Progenitor cell of endocrine pancreas (in vitro differentiated cells): ENCODE data around the gene ING1. TPM values are rescaled to one million over a fixed set of nuclear protein-coding genes. Genes with fewer than 3 reads are reported as not detected.

ENCODE experiments used
- DNase-seq: peaks from one replicate; pipeline ENCODE4 v3.0.0; 2021; ENCODE audit warnings: low spot score; ENCODE audit not compliant: unreplicated experiment
- H3K27ac Mint-ChIP-seq: 2 replicates; pipeline ENCODE4 v1.8.0; 2021; ENCODE audit warnings: mild to moderate bottlenecking, moderate library complexity, mixed read lengths
- H3K27me3 Mint-ChIP-seq: 2 replicates; pipeline ENCODE4 v1.8.0; 2021; ENCODE audit warnings: mixed read lengths
- H3K36me3 Mint-ChIP-seq: 2 replicates; pipeline ENCODE4 v1.8.0; 2022; ENCODE audit warnings: mixed read lengths; ENCODE audit not compliant: insufficient read depth
- H3K4me1 Mint-ChIP-seq: 2 replicates; pipeline ENCODE4 v1.8.0; 2021; ENCODE audit warnings: low read depth, mixed read lengths
- H3K4me3 Mint-ChIP-seq: 2 replicates; pipeline ENCODE4 v1.8.0; 2021; ENCODE audit warnings: low read depth, mild to moderate bottlenecking, moderate library complexity, mixed read lengths
- H3K9me3 Mint-ChIP-seq: 2 replicates; pipeline ENCODE4 v1.8.0; 2021; ENCODE audit warnings: low read depth, mixed read lengths
- CTCF ChIP-seq: fragments of 200-600 bp; sonication (generic); IDR thresholded peaks from one replicate; pipeline ENCODE4 v1.5.0; 2021; ENCODE audit warnings: antibody characterized with exemption, mild to moderate bottlenecking; ENCODE audit not compliant: unreplicated experiment
- total RNA-seq: library from RNA; stranded (reverse); gene quantifications from 2 replicates; pipeline ENCODE4 v1.2.1, GENCODE V29; 2021

The ING1 gene
- total RNA-seq, 1 donor from 2014 or later, result 20.7 TPM

GRCh38 chr13:110696776-110697175 is 16.7 kb upstream of the ING1 start:
- H3K27ac Mint-ChIP-seq, result no peak overlapping the region
- no peak for DNase-seq
- H3K9me3 Mint-ChIP-seq, result no peaks in the 10 kb centered on the region
- H3K4me3 Mint-ChIP-seq, result no peak overlapping the region
- H3K27me3 Mint-ChIP-seq, result no peaks in the 10 kb centered on the region
- peaks cover 18% of the 10 kb centered on the region for H3K36me3 Mint-ChIP-seq
- H3K4me1 Mint-ChIP-seq, result peaks cover 1% of the 10 kb centered on the region
- no peak for TF ChIP-seq CTCF

GRCh38 chr13:110697842-110698241 is 15.7 kb upstream of the ING1 start:
- DNase-seq, result no peak
- Mint-ChIP-seq H3K27me3 (no peaks in the 10 kb centered on the region), H3K36me3 (peaks cover 23% of the 10 kb centered on the region), H3K4me1 (peaks cover 9% of the 10 kb centered on the region), H3K27ac (peak overlapping the region; percentile 67), H3K4me3 (no peak overlapping the region), H3K9me3 (no peaks in the 10 kb centered on the region)
- TF ChIP-seq CTCF, result no peak

GRCh38 chr13:110698689-110699088 is 14.8 kb upstream of the ING1 start:
- Mint-ChIP-seq H3K4me3 (no peak overlapping the region), H3K36me3 (peaks cover 22% of the 10 kb centered on the region), H3K27me3 (no peaks in the 10 kb centered on the region), H3K4me1 (peaks cover 16% of the 10 kb centered on the region), H3K9me3 (no peaks in the 10 kb centered on the region), H3K27ac (no peak overlapping the region)
- no peak for DNase-seq
- no peak for TF ChIP-seq CTCF

GRCh38 chr13:110699148-110700145 is 14.1 kb upstream of the ING1 start:
- H3K27ac Mint-ChIP-seq, result no peak overlapping the region
- DNase-seq, result no peak
- H3K4me1 Mint-ChIP-seq, result peaks cover 17% of the 10 kb centered on the region
- H3K27me3 Mint-ChIP-seq, result no peaks in the 10 kb centered on the region
- peaks cover 22% of the 10 kb centered on the region for H3K36me3 Mint-ChIP-seq
- H3K4me3 Mint-ChIP-seq, result no peak overlapping the region
- TF ChIP-seq CTCF, result no peak
- H3K9me3 Mint-ChIP-seq, result no peaks in the 10 kb centered on the region

- no peak for TF ChIP-seq CTCF
- Mint-ChIP-seq H3K9me3 (no peaks in the 10 kb centered on the region), H3K4me1 (peaks cover 21% of the 10 kb centered on the region), H3K27ac (no peak overlapping the region), H3K4me3 (no peak overlapping the region), H3K27me3 (no peaks in the 10 kb centered on the region), H3K36me3 (peaks cover 22% of the 10 kb centered on the region)
- DNase-seq, result no peak
These were observed 13.3 kb upstream of the ING1 start for GRCh38 chr13:110700186-110700585.
